RWPE2 (cell line): ENCODE results near the gene MYCBPAP.

Experiments
- ATAC-seq: fragments of 200-7000 bp; cut with Tn5 transposase; 3 replicates; pipeline ENCODE4 v1.9.1; 2021; ENCODE audit warnings: low read depth
- DNase-seq: peaks from one replicate; pipeline ENCODE4 v3.0.0-alpha.2; 2020; ENCODE audit warnings: low spot score
- H3K27ac ChIP-seq: fragments of 450-650 bp; 2 replicates; pipeline ENCODE4 v1.5.1; 2017; ENCODE audit warnings: mild to moderate bottlenecking; ENCODE audit not compliant: poor library complexity, severe bottlenecking
- H3K27me3 ChIP-seq: fragments of 250-450 bp; sonication (Bioruptor Pico); 2 replicates; pipeline ENCODE4 v1.5.1; 2021; ENCODE audit warnings: mild to moderate bottlenecking, moderate library complexity; ENCODE audit not compliant: insufficient read depth, poor library complexity, severe bottlenecking
- H3K36me3 ChIP-seq: fragments of 250-450 bp; sonication (Bioruptor Pico); 2 replicates; pipeline ENCODE4 v1.5.1; 2020; ENCODE audit warnings: low read depth, mild to moderate bottlenecking, moderate library complexity
- H3K4me1 ChIP-seq: fragments of 250-450 bp; sonication (Bioruptor Pico); 2 replicates; pipeline ENCODE4 v1.5.1; 2021; ENCODE audit warnings: mild to moderate bottlenecking, moderate library complexity; ENCODE audit not compliant: insufficient read depth, poor library complexity, severe bottlenecking
- H3K4me3 ChIP-seq: fragments of 250-450 bp; sonication (Bioruptor Pico); 2 replicates; pipeline ENCODE4 v1.5.1; 2021; ENCODE audit warnings: mild to moderate bottlenecking, moderate library complexity; ENCODE audit not compliant: severe bottlenecking
- H3K9me3 ChIP-seq: fragments of 250-450 bp; sonication (Bioruptor Pico); 2 replicates; pipeline ENCODE4 v1.5.1; 2021; ENCODE audit warnings: mild to moderate bottlenecking, moderate library complexity; ENCODE audit not compliant: severe bottlenecking
- CTCF ChIP-seq: fragments of 450-650 bp; IDR thresholded peaks from one replicate; pipeline ENCODE4 v1.5.1; 2017; ENCODE audit warnings: mild to moderate bottlenecking, moderate library complexity; ENCODE audit not compliant: poor library complexity, severe bottlenecking

MYCBPAP gene

GRCh38 chr17:50468304-50469207, 39.7 kb upstream of the MYCBPAP start, which contains the start of gene CHAD:
TSS of gene CHAD (minus strand) at chr17:50468880. CDS start at chr17:50468813, 67 bp downstream.
- no peaks in the 10 kb centered on the region for H3K4me1 ChIP-seq
- H3K27ac ChIP-seq, result no peak within 1 kb of the TSS
- H3K4me3 ChIP-seq, result no peak within 1 kb of the TSS
- peaks cover 18% of the 10 kb centered on the region for H3K36me3 ChIP-seq
- no peak for TF ChIP-seq CTCF
- DNase-seq (no peak), ATAC-seq (no peak)
- H3K27me3 ChIP-seq, result no peaks in the 10 kb centered on the region
- H3K9me3 ChIP-seq, result no peaks in the 10 kb centered on the region

- TF ChIP-seq CTCF, result no peak
- H3K36me3 ChIP-seq, result peaks cover 18% of the 10 kb centered on the region
- H3K27me3 ChIP-seq, result no peaks in the 10 kb centered on the region
- no peak for DNase-seq
- no peak for ATAC-seq
- H3K4me3 ChIP-seq, result no peak overlapping the region
- no peaks in the 10 kb centered on the region for H3K4me1 ChIP-seq
- H3K27ac ChIP-seq, result no peak overlapping the region
- H3K9me3 ChIP-seq, result no peaks in the 10 kb centered on the region
These were observed 39.0 kb upstream of the MYCBPAP start for GRCh38 chr17:50469208-50469605.

- DNase-seq, result no peak
- no peak for TF ChIP-seq CTCF
- Histone ChIP-seq H3K27ac (no peak overlapping the region), H3K4me3 (no peak overlapping the region), H3K27me3 (no peaks in the 10 kb centered on the region), H3K9me3 (no peaks in the 10 kb centered on the region), H3K36me3 (peaks cover 22% of the 10 kb centered on the region), H3K4me1 (no peaks in the 10 kb centered on the region)
- ATAC-seq, result no peak
These were observed 38.5 kb upstream of the MYCBPAP start for GRCh38 chr17:50469671-50470305.

GRCh38 chr17:50470426-50470825, 37.8 kb upstream of the MYCBPAP start:
- DNase-seq, result no peak
- Histone ChIP-seq H3K4me3 (no peak overlapping the region), H3K4me1 (no peaks in the 10 kb centered on the region), H3K27ac (no peak overlapping the region), H3K9me3 (no peaks in the 10 kb centered on the region), H3K36me3 (peaks cover 22% of the 10 kb centered on the region), H3K27me3 (no peaks in the 10 kb centered on the region)
- TF ChIP-seq CTCF, result no peak
- no peak for ATAC-seq
